Gastrocnemius medialis (tissue), 4 donors: ENCODE data around the gene KNDC1.

ENCODE experiments used
- POLR2A ChIP-seq, 2 donors: fragments of 450-650 bp; IDR thresholded peaks; one replicate each; pipeline ENCODE4 v1.6.1; 2017; ENCODE audit warnings: antibody characterized with exemption in 2 of 2, mild to moderate bottlenecking in 2 of 2, moderate library complexity in 2 of 2
- TF ChIP-seq, protein P1 (sequence below), 5 experiments: fragments of 450-650 bp in 3 of 5; fragments of 200-600 bp in 2 of 5; sonication (generic) in 2 of 5; IDR thresholded peaks in 4 of 5; conservative IDR thresholded peaks in 1 of 5; 1 replicate in 4 of 5; 2 replicates in 1 of 5; pipeline ENCODE4 v1.5.1; 2016 to 2019; ENCODE audit warnings: antibody characterized with exemption in 5 of 5, mild to moderate bottlenecking in 3 of 5, moderate library complexity in 3 of 5

DNA sequence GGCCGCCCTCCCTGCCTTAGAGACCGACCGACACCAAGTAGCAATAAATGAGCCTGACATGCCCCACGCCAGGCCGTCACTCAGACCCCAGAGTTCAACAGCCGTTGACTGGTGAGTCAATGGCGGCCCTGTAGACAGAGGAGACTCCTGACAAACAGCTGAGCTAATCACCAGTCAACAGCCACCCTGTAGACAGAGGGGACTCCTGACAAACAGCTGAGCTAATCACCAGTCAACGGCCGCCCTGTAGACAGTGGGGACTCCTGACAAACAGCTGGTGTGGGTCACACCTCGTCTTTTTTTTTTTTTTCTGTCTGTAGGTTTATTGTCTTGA, 16.9 kb upstream of the KNDC1 start:
- TF ChIP-seq POLR2A (IDR thresholded peaks at IDR 0.05) = no peak
- TF ChIP-seq, protein P1, sequence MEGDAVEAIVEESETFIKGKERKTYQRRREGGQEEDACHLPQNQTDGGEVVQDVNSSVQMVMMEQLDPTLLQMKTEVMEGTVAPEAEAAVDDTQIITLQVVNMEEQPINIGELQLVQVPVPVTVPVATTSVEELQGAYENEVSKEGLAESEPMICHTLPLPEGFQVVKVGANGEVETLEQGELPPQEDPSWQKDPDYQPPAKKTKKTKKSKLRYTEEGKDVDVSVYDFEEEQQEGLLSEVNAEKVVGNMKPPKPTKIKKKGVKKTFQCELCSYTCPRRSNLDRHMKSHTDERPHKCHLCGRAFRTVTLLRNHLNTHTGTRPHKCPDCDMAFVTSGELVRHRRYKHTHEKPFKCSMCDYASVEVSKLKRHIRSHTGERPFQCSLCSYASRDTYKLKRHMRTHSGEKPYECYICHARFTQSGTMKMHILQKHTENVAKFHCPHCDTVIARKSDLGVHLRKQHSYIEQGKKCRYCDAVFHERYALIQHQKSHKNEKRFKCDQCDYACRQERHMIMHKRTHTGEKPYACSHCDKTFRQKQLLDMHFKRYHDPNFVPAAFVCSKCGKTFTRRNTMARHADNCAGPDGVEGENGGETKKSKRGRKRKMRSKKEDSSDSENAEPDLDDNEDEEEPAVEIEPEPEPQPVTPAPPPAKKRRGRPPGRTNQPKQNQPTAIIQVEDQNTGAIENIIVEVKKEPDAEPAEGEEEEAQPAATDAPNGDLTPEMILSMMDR (IDR thresholded peaks at IDR 0.05 in 4 of 5, conservative IDR thresholded peaks at IDR 0.05 in 1 of 5) = no peak
